ENCODE results near the gene PIK3R1.

- no peak for TF ChIP-seq CTCF (conservative IDR thresholded peaks at IDR 0.05; ENCODE audit: low read depth in 2 of 2)
- TF ChIP-seq EZH2 (IDR thresholded peaks at IDR 0.05; ENCODE audit: low read depth, unreplicated experiment) = no peak
- TF ChIP-seq EZH2phosphoT487 (IDR thresholded peaks at IDR 0.05; ENCODE audit: unreplicated experiment) = no peak
Observed at GRCh38 chr5:68225188-68225910, 9.8 kb downstream of the PIK3R1 start.
